SH-SY5Y (cell line): ENCODE data around the gene MAGI2.

ENCODE experiments used
- GATA2 ChIP-seq: IDR thresholded peaks from 2 replicates; pipeline ENCODE4 v1.6.1; 2011; ENCODE audit warnings: mild to moderate bottlenecking, low read depth, low read length
- GATA3 ChIP-seq: IDR thresholded peaks from 2 replicates; pipeline ENCODE4 v1.6.1; 2011; ENCODE audit warnings: low read depth, mild to moderate bottlenecking, low read length, moderate library complexity

GRCh38 chr7:78191475-78192079 is 1261.9 kb downstream of the MAGI2 start:
- peak; percentile 57; the same call in 1 of the 2 replicates for TF ChIP-seq GATA3
- TF ChIP-seq GATA2, result peak; percentile 84
